GM19324 (cell line): ENCODE results near the gene E4F1.

Experiments used
- ATAC-seq: cut with Tn5 transposase; IDR thresholded peaks from one replicate; pipeline ENCODE4 v1.9.1; 2021; ENCODE audit warnings: mild to moderate bottlenecking, moderate library complexity; ENCODE audit not compliant: unreplicated experiment, low FRiP score

E4F1 gene

GRCh38 chr16:2223221-2223941 lies at the start of gene E4F1:
Gene E4F1 (plus strand): TSS chr16:2223591. CDS start chr16:2223614, 23 bp downstream.
- ATAC-seq: peak; percentile 93

GRCh38 chr16:2173916-2174315 lies 49.5 kb upstream of the E4F1 start:
- ATAC-seq: no peak

- ATAC-seq: no peak
These were observed 48.8 kb upstream of the E4F1 start for GRCh38 chr16:2174396-2175131.

- ATAC-seq: no peak
These were observed 47.9 kb upstream of the E4F1 start for GRCh38 chr16:2175454-2175853.

- ATAC-seq: no peak
These were observed 47.3 kb upstream of the E4F1 start for GRCh38 chr16:2176047-2176446.

GRCh38 chr16:2177101-2177500 lies 46.3 kb upstream of the E4F1 start:
- ATAC-seq: no peak

- no peak for ATAC-seq
These were observed 45.8 kb upstream of the E4F1 start for GRCh38 chr16:2177561-2177960.

- no peak for ATAC-seq
These were observed 44.9 kb upstream of the E4F1 start for GRCh38 chr16:2178321-2179106.

GRCh38 chr16:2179107-2179501 lies 44.3 kb upstream of the E4F1 start:
- no peak for ATAC-seq

GRCh38 chr16:2179576-2179975 lies 43.8 kb upstream of the E4F1 start:
- no peak for ATAC-seq

GRCh38 chr16:2180461-2180860 lies 42.9 kb upstream of the E4F1 start:
- ATAC-seq: no peak

GRCh38 chr16:2180962-2181923 lies 42.1 kb upstream of the E4F1 start:
- no peak for ATAC-seq

GRCh38 chr16:2181952-2182351 lies 41.4 kb upstream of the E4F1 start:
- ATAC-seq: no peak

- ATAC-seq: no peak
These were observed 39.7 kb upstream of the E4F1 start for GRCh38 chr16:2183671-2184070.

GRCh38 chr16:2184346-2184745 lies 39.0 kb upstream of the E4F1 start:
- no peak for ATAC-seq

GRCh38 chr16:2184962-2185361 lies 38.4 kb upstream of the E4F1 start:
- ATAC-seq: no peak

GRCh38 chr16:2186064-2186463 lies 37.3 kb upstream of the E4F1 start:
- no peak for ATAC-seq

GRCh38 chr16:2186505-2186904 lies 36.9 kb upstream of the E4F1 start:
- ATAC-seq: no peak

GRCh38 chr16:2187212-2187611 lies 36.2 kb upstream of the E4F1 start:
- no peak for ATAC-seq

- no peak for ATAC-seq
These were observed 35.0 kb upstream of the E4F1 start for GRCh38 chr16:2188395-2188794.
